ENCODE results near the gene SSX2IP.
A peak's percentile ranks its signal among the peaks of the same experiment; 100 is the strongest.

The SSX2IP gene

GRCh38 chr1:84624876-84625275, 65.4 kb downstream of the SSX2IP start:
- H3K4me3 ChIP-seq (replicated peaks; ENCODE audit: low read depth, low read length) = no peak overlapping the region
- DNase-seq (ENCODE audit: low read depth) = no peak
- TF ChIP-seq CTCF (IDR thresholded peaks at IDR 0.05; ENCODE audit: low read length, missing control alignments) = no peak

- TF ChIP-seq CTCF (IDR thresholded peaks at IDR 0.05; ENCODE audit: low read length, missing control alignments) = no peak
- DNase-seq (ENCODE audit: low read depth) = no peak
- no peak overlapping the region for H3K4me3 ChIP-seq (replicated peaks; ENCODE audit: low read depth, low read length)
Observed at GRCh38 chr1:84621553-84621952, 68.7 kb downstream of the SSX2IP start.

DNA sequence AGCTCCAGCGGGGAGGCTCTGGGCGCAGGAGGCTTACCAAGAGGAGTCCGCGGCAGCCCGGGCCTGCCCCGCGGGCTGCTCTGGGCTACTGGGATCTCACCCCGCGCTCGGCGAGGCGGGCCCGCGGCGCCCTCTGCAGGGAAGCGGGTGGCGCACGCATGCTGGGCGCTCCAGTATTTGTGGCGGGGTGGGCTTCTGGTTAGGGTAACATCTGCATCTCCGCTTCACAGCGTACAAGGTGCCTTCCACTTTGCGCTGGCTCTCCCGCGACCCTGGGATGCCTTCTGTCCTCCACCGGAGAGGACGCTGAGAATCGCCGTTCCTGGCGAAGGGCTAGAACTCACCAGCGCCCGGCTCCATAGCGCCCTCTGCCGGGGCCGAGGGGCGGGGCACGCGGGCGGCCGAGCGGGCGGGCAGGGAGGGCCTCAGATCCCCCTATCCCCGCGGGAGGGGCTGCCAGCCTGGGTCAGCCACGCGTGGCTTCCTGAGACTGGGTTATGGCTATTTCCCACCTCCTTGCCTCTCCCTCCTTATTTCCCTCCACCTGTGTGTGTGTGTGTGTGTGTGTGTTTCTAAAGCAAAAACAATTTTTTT, 69.4 kb downstream of the SSX2IP start:
- H3K4me3 ChIP-seq (replicated peaks; ENCODE audit: low read depth, low read length) = peak overlapping the region; percentile 63
- TF ChIP-seq CTCF (IDR thresholded peaks at IDR 0.05; ENCODE audit: low read length, missing control alignments) = peak; percentile 47
- peak; percentile 75 for DNase-seq (ENCODE audit: low read depth)

DNA sequence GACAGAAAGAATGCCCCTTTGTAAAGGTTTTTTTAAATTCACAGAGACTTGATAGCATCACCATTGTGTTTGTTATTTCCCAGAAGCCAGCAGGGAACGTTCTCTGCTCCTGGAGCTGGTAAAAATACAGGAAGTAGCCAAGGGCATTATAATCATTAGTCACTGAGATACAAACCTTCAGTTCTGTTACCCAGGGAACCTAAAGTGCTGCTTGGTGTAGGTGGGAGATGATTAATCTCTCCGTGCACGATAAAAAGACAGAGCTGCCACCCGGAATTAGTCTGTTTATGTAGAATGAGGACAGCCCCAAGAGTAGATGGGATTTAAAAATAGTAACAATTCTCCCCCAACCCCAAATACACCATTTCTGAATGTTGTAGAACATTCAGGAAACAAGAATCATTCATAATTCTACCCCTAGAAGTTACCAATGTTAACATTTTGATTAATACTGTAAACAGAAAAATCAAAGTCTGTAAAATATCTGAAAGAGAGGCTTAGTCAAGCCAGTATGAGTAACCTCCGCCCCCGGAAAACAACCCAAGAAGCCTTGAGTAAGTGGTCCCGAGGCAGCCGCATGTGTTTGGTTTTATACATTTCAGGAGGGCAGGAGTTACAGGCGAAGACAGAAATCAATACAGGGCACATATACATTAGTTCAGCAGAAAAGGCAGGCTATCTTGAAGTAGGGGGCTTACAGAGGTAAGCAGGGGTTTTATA, 70.7 kb downstream of the SSX2IP start:
- no peak overlapping the region for H3K4me3 ChIP-seq (replicated peaks; ENCODE audit: low read depth, low read length)
- no peak for TF ChIP-seq CTCF (IDR thresholded peaks at IDR 0.05; ENCODE audit: low read length, missing control alignments)
- DNase-seq (ENCODE audit: low read depth) = peak; percentile 84

DNA sequence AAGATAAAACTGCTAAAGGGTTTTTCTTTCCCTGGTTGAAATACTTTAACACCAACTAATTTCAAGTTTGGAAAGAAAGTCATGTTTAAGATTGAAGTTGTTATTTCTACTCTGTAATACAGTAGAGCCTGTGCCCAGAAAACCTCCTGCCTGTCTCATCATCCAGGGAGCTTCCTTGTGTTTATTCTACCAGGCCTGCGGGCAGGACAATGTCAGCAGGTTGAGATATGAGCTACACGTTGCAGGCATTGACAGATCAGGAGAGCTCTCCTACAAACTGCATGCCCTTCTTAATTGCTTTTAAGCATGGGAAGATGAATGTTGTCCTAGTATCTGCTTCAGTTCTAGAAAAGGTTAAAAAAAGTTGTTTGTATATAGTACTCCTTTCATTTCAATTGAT, 72.9 kb downstream of the SSX2IP start:
- TF ChIP-seq CTCF (IDR thresholded peaks at IDR 0.05; ENCODE audit: low read length, missing control alignments) = no peak
- DNase-seq (ENCODE audit: low read depth) = no peak
- H3K4me3 ChIP-seq (replicated peaks; ENCODE audit: low read depth, low read length) = no peak overlapping the region

GRCh38 chr1:84615790-84616189, 74.5 kb downstream of the SSX2IP start:
- no peak for DNase-seq (ENCODE audit: low read depth)
- no peak for TF ChIP-seq CTCF (IDR thresholded peaks at IDR 0.05; ENCODE audit: low read length, missing control alignments)
- H3K4me3 ChIP-seq (replicated peaks; ENCODE audit: low read depth, low read length) = no peak overlapping the region

DNA sequence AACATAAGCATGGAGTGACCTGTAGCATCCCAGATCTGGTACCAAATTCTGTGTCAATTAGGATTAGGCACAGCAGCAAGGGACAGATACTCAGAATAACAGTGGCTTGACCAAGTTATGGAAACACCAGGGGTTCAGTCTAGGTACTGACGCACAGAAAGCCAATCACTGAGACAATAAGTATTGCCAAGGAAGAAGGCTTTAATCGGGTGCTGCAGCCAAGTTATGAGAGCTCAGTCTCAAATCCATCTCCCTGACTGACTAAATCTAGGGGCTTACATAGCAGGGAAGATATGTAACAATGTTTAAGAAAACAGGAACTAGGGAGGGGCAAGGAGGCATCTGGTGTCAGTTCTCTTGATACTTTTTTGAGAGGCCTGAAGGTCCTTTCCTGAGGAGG, 76.4 kb downstream of the SSX2IP start:
- no peak for DNase-seq (ENCODE audit: low read depth)
- TF ChIP-seq CTCF (IDR thresholded peaks at IDR 0.05; ENCODE audit: low read length, missing control alignments) = no peak
- no peak overlapping the region for H3K4me3 ChIP-seq (replicated peaks; ENCODE audit: low read depth, low read length)
